Adrenal gland (tissue), 12 donors: ENCODE results near the gene CDH19. TPM values are rescaled to one million over a fixed set of nuclear protein-coding genes. Genes with fewer than 3 reads are reported as not detected.

Source experiments
- DNase-seq, 7 donors: peaks; one replicate each; pipeline ENCODE4 v3.0.0-alpha.2; 2019 to 2020
- H3K27ac ChIP-seq, 5 donors: fragments of 200-600 bp; sonication (generic) in 4 of 5; 1 replicate in 3 of 5; 2 replicates in 2 of 5; pipeline versions ENCODE4 v1.5.1 to v1.8.0; 2016 to 2020; ENCODE audit warnings: mild to moderate bottlenecking in 1 of 5
- H3K27me3 ChIP-seq: fragments of 200-600 bp; 2 replicates; pipeline ENCODE4 v1.8.0; 2021
- H3K36me3 ChIP-seq, 2 donors: fragments of 200-600 bp; replicated peaks in 1 of 2; 1 replicate in 1 of 2; 2 replicates in 1 of 2; pipeline versions ENCODE4 v1.5.1 to v1.8.0; 2018 to 2022
- H3K4me1 ChIP-seq, 2 donors: fragments of 200-600 bp; replicated peaks in 1 of 2; 1 replicate in 1 of 2; 2 replicates in 1 of 2; pipeline versions ENCODE4 v1.5.1 to v1.8.0; 2018 to 2021
- H3K4me3 ChIP-seq, 4 donors: fragments of 200-600 bp; sonication (generic) in 3 of 4; one replicate each; pipeline ENCODE4 v1.5.1; 2016 to 2018
- H3K9me3 ChIP-seq, 3 donors: fragments of 200-600 bp; sonication (generic) in 1 of 3; replicated peaks in 1 of 3; 1 replicate in 2 of 3; 2 replicates in 1 of 3; pipeline versions ENCODE4 v1.5.1 to v1.8.0; 2016 to 2021
- POLR2A ChIP-seq, 2 donors: fragments of 450-650 bp; IDR thresholded peaks; one replicate each; pipeline ENCODE4 v1.6.1; 2017; ENCODE audit warnings: antibody characterized with exemption in 2 of 2, mild to moderate bottlenecking in 2 of 2, moderate library complexity in 1 of 2
- WGBS, 4 donors: extraction: QIAGEN DNeasy Blood & Tissue Kit in 2 of 4; methylation state at CpG; one replicate each; pipeline versions ENCODE4 v1.1.5 to v1.1.7; 2013 to 2017; 5-methylcytosine and 5-hydroxymethylcytosine counted together
- intact Hi-C, 2 donors: fragments of 100-400 bp; cut with DNase I; formaldehyde crosslinking; loops; one replicate each; pipeline versions ENCODE4 v1.14.1 to v1.15.0; 2022 to 2023
- polyA plus RNA-seq, 3 donors: library from polyadenylated mRNA; stranded (reverse); fragments of 200-250 nt in 2 of 3; fragments of 350-450 nt in 1 of 3; fragmentation: Illumina TruSeq in 1 of 3; extraction: RNeasy Lipid Tissue Mini Kit (QIAGEN cat#74804) in 1 of 3; gene quantifications; one replicate each; pipeline ENCODE4 v1.2.3, GENCODE V29; 2013 to 2014
- total RNA-seq, 9 donors: library from RNA; depleted of rRNA in 4 of 9; stranded (reverse); fragments of >200 nt in 4 of 9; fragments of 120-200 nt in 1 of 9; fragmentation: NEBNext Ultra II Directional in 1 of 9; extraction: Animal tissue kit (Norgen Biotek cat#: 25700) in 1 of 9; gene quantifications; one replicate each; pipeline versions ENCODE4 v1.1.0 to v1.2.4, GENCODE V29; 2013 to 2023
- TF ChIP-seq, protein P1 (sequence below), 6 experiments: fragments of 450-650 bp in 4 of 6; fragments of 200-600 bp in 2 of 6; sonication (generic) in 1 of 6; IDR thresholded peaks; 1 replicate in 5 of 6; 2 replicates in 1 of 6; pipeline versions ENCODE4 v1.5.1 to v1.8.0; 2016 to 2021; ENCODE audit warnings: antibody characterized with exemption in 6 of 6, mild to moderate bottlenecking in 2 of 6, moderate library complexity in 1 of 6
- donor health status: healthy with polysubstance abuse.
- donor health status: Bipolar disorder and iron deficiency.
- donor health status: DM: yes; HTN: yes; CAD: no.
- donor health status: DM: no; HTN: no; CAD: no.
- donor health status: DM: no; HTN: no; CAD: no.
- donor health status: DM: yes; HTN: yes; CAD: no.

Gene CDH19
- total and polyA plus RNA-seq, 12 donors, result 0.42 to 7.4 (median 5.3) TPM

DNA sequence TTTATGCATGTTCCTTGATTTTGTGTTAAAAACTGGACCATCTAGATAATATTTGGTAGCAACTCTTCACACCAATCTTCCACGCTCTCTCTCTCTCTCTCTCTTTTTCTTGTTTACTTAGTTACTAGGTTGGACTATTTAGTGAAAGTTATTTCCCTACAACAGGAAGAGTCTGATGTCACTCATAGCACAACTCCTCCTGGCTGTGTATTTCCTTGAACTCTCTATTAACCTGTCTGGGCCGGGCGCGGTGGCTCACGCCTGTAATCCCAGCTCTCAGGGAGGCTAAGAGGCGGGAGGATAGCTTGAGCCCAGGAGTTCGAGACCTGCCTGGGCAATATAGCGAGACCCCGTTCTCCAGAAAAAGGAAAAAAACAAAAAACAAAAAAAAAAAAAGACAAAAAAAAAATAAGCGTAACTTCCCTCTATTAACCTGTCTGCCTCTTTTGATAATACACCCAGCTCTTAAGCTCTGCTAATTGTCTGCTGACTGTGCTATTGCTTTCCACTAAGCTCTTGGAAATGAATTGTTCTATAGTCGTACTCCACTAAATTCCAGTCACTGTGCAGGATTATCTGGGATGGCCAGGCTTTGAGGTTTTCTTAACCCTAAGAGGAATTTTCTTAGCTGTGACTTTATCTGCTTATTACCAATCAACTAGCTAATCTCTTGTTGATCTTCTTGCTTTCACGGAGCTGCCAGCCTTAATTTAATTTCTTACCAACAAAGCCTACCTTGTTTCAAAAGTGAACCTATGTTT lies 18.1 kb upstream of the CDH19 start:
- Histone ChIP-seq H3K27ac (no peak overlapping the region), H3K4me3 (no peak overlapping the region), H3K36me3 (no peaks in the 10 kb centered on the region), H3K4me1 (no peaks in the 10 kb centered on the region), H3K9me3 (peaks cover 0 to 3% (median 0%) of the 10 kb centered on the region in 3 donors), H3K27me3 (no peaks in the 10 kb centered on the region)
- WGBS, 4 donors, result 84 to 91% (median 89%) methylated on average over 12 of the region's 12 CpGs
- TF ChIP-seq, protein P1, sequence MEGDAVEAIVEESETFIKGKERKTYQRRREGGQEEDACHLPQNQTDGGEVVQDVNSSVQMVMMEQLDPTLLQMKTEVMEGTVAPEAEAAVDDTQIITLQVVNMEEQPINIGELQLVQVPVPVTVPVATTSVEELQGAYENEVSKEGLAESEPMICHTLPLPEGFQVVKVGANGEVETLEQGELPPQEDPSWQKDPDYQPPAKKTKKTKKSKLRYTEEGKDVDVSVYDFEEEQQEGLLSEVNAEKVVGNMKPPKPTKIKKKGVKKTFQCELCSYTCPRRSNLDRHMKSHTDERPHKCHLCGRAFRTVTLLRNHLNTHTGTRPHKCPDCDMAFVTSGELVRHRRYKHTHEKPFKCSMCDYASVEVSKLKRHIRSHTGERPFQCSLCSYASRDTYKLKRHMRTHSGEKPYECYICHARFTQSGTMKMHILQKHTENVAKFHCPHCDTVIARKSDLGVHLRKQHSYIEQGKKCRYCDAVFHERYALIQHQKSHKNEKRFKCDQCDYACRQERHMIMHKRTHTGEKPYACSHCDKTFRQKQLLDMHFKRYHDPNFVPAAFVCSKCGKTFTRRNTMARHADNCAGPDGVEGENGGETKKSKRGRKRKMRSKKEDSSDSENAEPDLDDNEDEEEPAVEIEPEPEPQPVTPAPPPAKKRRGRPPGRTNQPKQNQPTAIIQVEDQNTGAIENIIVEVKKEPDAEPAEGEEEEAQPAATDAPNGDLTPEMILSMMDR (IDR thresholded peaks at IDR 0.05), result no peak
- no peak for TF ChIP-seq POLR2A (IDR thresholded peaks at IDR 0.05)
- no peak for DNase-seq
- intact Hi-C loops, result no loop called here

DNA sequence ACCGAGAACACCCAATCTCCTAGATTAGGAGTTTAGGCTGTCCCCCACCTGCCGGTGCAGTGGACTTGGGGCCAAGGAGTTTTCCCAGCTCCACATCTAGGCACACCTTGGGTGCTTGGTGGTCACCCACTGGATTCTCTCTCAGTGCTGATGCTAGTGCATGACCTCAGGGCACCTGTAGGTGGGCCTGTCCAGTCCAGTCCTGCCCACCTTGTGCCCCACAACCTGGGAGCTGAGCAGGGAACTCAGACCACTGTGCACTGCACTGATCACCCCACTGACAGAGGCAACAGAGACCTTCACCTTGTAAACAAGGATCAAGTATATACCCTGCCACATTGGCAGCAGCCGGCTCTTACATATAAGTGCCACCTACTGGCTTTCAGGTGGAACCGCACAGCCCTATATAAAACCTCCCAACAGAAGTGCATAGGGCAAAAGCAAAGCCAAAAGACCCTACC lies 12.7 kb upstream of the CDH19 start:
- Histone ChIP-seq H3K9me3 (peaks cover 0 to 3% (median 0%) of the 10 kb centered on the region in 3 donors), H3K27ac (no peak overlapping the region), H3K4me3 (no peak overlapping the region), H3K27me3 (no peaks in the 10 kb centered on the region), H3K4me1 (no peaks in the 10 kb centered on the region), H3K36me3 (no peaks in the 10 kb centered on the region)
- TF ChIP-seq, protein P1 (IDR thresholded peaks at IDR 0.05), result peak in 1 of 6 experiments; percentile 13
- no peak for TF ChIP-seq POLR2A (IDR thresholded peaks at IDR 0.05)
- DNase-seq, result no peak
- intact Hi-C loops, result no loop called here
- 65 to 74% (median 69%) methylated on average over 4 of the region's 4 CpGs for WGBS, 4 donors

DNA sequence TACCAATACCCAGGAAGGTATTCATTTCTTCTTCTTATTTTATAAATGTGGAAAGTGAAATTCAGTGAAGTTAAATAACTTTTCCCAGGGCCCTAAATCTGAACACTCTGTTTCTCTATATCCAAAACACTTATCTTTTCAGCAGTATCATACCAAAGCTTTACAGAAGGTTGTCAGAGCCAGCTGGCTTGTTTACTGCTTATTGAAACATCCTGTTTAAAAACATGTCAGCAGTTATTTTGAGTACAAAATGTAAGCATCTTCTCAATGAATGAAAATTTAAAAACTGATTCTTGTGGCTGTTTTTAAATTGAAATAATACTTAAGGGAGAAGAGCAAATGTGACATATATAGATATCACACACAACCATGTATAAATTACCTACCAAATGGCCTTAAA lies 11.3 kb upstream of the CDH19 start:
- no peaks in the 10 kb centered on the region for H3K4me1 ChIP-seq
- H3K27ac ChIP-seq, result no peak overlapping the region
- H3K4me3 ChIP-seq, result no peak overlapping the region
- TF ChIP-seq, protein P1 (IDR thresholded peaks at IDR 0.05), result no peak
- TF ChIP-seq POLR2A (IDR thresholded peaks at IDR 0.05), result no peak
- no peak for DNase-seq
- H3K9me3 ChIP-seq, result peaks cover 0 to 2% (median 0%) of the 10 kb centered on the region in 3 donors
- H3K36me3 ChIP-seq, result no peaks in the 10 kb centered on the region
- intact Hi-C loops, result no loop called here
- no peaks in the 10 kb centered on the region for H3K27me3 ChIP-seq

DNA sequence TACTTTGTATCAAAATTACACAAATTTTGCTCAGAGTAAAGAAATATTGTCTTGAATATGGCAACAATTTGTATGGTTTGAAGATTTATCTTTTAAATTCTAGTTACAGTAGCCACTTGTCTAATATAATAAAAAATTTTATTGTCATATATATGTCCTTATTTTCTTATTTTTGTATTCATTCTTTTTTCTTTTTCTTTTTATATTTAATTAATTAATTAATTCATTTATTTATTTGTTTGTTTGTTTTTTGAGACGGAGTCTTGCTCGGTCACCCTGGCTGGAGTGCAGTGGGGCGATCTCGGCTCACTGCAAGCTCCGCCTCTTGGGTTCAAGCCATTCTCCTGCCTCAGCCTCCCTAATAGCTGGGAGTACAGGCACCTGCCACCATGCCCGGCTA lies 3.7 kb upstream of the CDH19 start:
- no peak for DNase-seq
- H3K9me3 ChIP-seq, result no peaks in the 10 kb centered on the region
- intact Hi-C loops, result no loop called here
- H3K27ac ChIP-seq, result no peak overlapping the region
- no peak for TF ChIP-seq POLR2A (IDR thresholded peaks at IDR 0.05)
- TF ChIP-seq, protein P1 (IDR thresholded peaks at IDR 0.05), result no peak
- WGBS, 4 donors, result 90 to 98% (median 95%) methylated on average over 6 of the region's 6 CpGs
- H3K36me3 ChIP-seq, result no peaks in the 10 kb centered on the region
- H3K4me1 ChIP-seq, result no peaks in the 10 kb centered on the region
- no peaks in the 10 kb centered on the region for H3K27me3 ChIP-seq
- H3K4me3 ChIP-seq, result no peak overlapping the region
